ENCODE measurements around the gene RARB.

RARB gene

GRCh38 chr3:25469558-25469957 is 41.5 kb downstream of the RARB start:
- peaks cover 8% of the 10 kb centered on the region for H3K36me3 ChIP-seq (replicated peaks)

GRCh38 chr3:25471081-25471768 is 43.2 kb downstream of the RARB start:
- Histone ChIP-seq H3K36me3 (replicated peaks) (peaks cover 13% of the 10 kb centered on the region), H3K27me3 (replicated peaks) (no peaks in the 10 kb centered on the region), H3K4me3 (ENCODE audit: low read depth, low read length) (peak overlapping the region; percentile 6), H3K27ac (peak overlapping the region; percentile 68)
- in situ Hi-C loops (cut with HindIII; ENCODE audit: low pct_ligation_motif_present, low sequenced_read_pairs), result no loop called here
- DNase-seq, result no peak
- no peak for TF ChIP-seq CTCF (IDR thresholded peaks at IDR 0.05; ENCODE audit: low read depth, low read length, missing control alignments)

More at GRCh38 chr3:25469558-25469957, 41.5 kb downstream of the RARB start:
- TF ChIP-seq CTCF (IDR thresholded peaks at IDR 0.05; ENCODE audit: low read depth, low read length, missing control alignments), result no peak
- Histone ChIP-seq H3K27me3 (replicated peaks) (no peaks in the 10 kb centered on the region), H3K27ac (peak overlapping the region; percentile 60), H3K4me3 (ENCODE audit: low read depth, low read length) (no peak overlapping the region)
- in situ Hi-C loops (cut with HindIII; ENCODE audit: low pct_ligation_motif_present, low sequenced_read_pairs), result no loop called here
- no peak for DNase-seq

GRCh38 chr3:25472153-25472552 is 44.1 kb downstream of the RARB start:
- TF ChIP-seq CTCF (IDR thresholded peaks at IDR 0.05; ENCODE audit: low read depth, low read length, missing control alignments), result no peak
- H3K4me3 ChIP-seq (ENCODE audit: low read depth, low read length), result no peak overlapping the region
- H3K36me3 ChIP-seq (replicated peaks), result peaks cover 7% of the 10 kb centered on the region
- no peak for DNase-seq
- in situ Hi-C loops (cut with HindIII; ENCODE audit: low pct_ligation_motif_present, low sequenced_read_pairs), result no loop called here
- H3K27me3 ChIP-seq (replicated peaks), result no peaks in the 10 kb centered on the region
- H3K27ac ChIP-seq, result peak overlapping the region; percentile 68

- no peaks in the 10 kb centered on the region for H3K27me3 ChIP-seq (replicated peaks)
These were observed 44.7 kb downstream of the RARB start for GRCh38 chr3:25472731-25473130.

GRCh38 chr3:25473246-25473645 is 45.2 kb downstream of the RARB start:
- Histone ChIP-seq H3K27ac (peak overlapping the region; percentile 35), H3K36me3 (replicated peaks) (peaks cover 7% of the 10 kb centered on the region), H3K27me3 (replicated peaks) (no peaks in the 10 kb centered on the region), H3K4me3 (ENCODE audit: low read depth, low read length) (no peak overlapping the region)
- no peak for TF ChIP-seq CTCF (IDR thresholded peaks at IDR 0.05; ENCODE audit: low read depth, low read length, missing control alignments)
- in situ Hi-C loops (cut with HindIII; ENCODE audit: low pct_ligation_motif_present, low sequenced_read_pairs), result no loop called here
- DNase-seq, result no peak

More at GRCh38 chr3:25472731-25473130, 44.7 kb downstream of the RARB start:
- Histone ChIP-seq H3K36me3 (replicated peaks) (peaks cover 7% of the 10 kb centered on the region), H3K4me3 (ENCODE audit: low read depth, low read length) (no peak overlapping the region), H3K27ac (peak overlapping the region; percentile 14)
- in situ Hi-C loops (cut with HindIII; ENCODE audit: low pct_ligation_motif_present, low sequenced_read_pairs), result no loop called here
- no peak for DNase-seq
- TF ChIP-seq CTCF (IDR thresholded peaks at IDR 0.05; ENCODE audit: low read depth, low read length, missing control alignments), result no peak

- TF ChIP-seq CTCF (IDR thresholded peaks at IDR 0.05; ENCODE audit: low read depth, low read length, missing control alignments), result no peak
- DNase-seq, result no peak
- Histone ChIP-seq H3K27ac (peak overlapping the region; percentile 35), H3K4me3 (ENCODE audit: low read depth, low read length) (no peak overlapping the region), H3K36me3 (replicated peaks) (peaks cover 7% of the 10 kb centered on the region), H3K27me3 (replicated peaks) (no peaks in the 10 kb centered on the region)
- in situ Hi-C loops (cut with HindIII; ENCODE audit: low pct_ligation_motif_present, low sequenced_read_pairs), result no loop called here
These were observed 46.0 kb downstream of the RARB start for GRCh38 chr3:25474052-25474451.
